Non-pigmented ciliary epithelial cell (primary cell): ENCODE results near the gene JMJD7.

ENCODE experiments used
- DNase-seq: peaks from one replicate; pipeline ENCODE4 v3.0.0-alpha.2; 2010; ENCODE audit warnings: low read depth

Gene JMJD7

GRCh38 chr15:41801185-41801584 is 26.7 kb upstream of the JMJD7 start:
- no peak for DNase-seq

GRCh38 chr15:41801850-41802455 is 25.9 kb upstream of the JMJD7 start:
- no peak for DNase-seq

GRCh38 chr15:41804361-41804760 is 23.5 kb upstream of the JMJD7 start:
- DNase-seq, result no peak

- no peak for DNase-seq
Observed at GRCh38 chr15:41804916-41805666, 22.8 kb upstream of the JMJD7 start.

- DNase-seq, result no peak
Observed at GRCh38 chr15:41805711-41806110, 22.2 kb upstream of the JMJD7 start.

GRCh38 chr15:41806291-41807181 is 21.4 kb upstream of the JMJD7 start:
- DNase-seq, result no peak

GRCh38 chr15:41809121-41809520 is 18.8 kb upstream of the JMJD7 start:
- no peak for DNase-seq

GRCh38 chr15:41809526-41810220 is 18.2 kb upstream of the JMJD7 start:
- no peak for DNase-seq

- no peak for DNase-seq
Observed at GRCh38 chr15:41810651-41811431, 17.1 kb upstream of the JMJD7 start.

GRCh38 chr15:41811432-41812195 is 16.3 kb upstream of the JMJD7 start:
- no peak for DNase-seq

GRCh38 chr15:41812820-41813375 is 15.0 kb upstream of the JMJD7 start:
- DNase-seq, result no peak

- no peak for DNase-seq
Observed at GRCh38 chr15:41813426-41813825, 14.5 kb upstream of the JMJD7 start.

GRCh38 chr15:41814534-41814933 is 13.4 kb upstream of the JMJD7 start:
- no peak for DNase-seq

- DNase-seq, result no peak
Observed at GRCh38 chr15:41816788-41817187, 11.1 kb upstream of the JMJD7 start.

- no peak for DNase-seq
Observed at GRCh38 chr15:41817327-41817726, 10.6 kb upstream of the JMJD7 start.

- no peak for DNase-seq
Observed at GRCh38 chr15:41817781-41818180, 10.1 kb upstream of the JMJD7 start.

- DNase-seq, result no peak
Observed at GRCh38 chr15:41819455-41820050, 8.3 kb upstream of the JMJD7 start.

GRCh38 chr15:41820791-41821423 is 7.0 kb upstream of the JMJD7 start:
- no peak for DNase-seq

GRCh38 chr15:41821831-41822230 is 6.1 kb upstream of the JMJD7 start:
- DNase-seq, result no peak
